Measurements from ENCODE around the gene CARD11.
A peak's percentile ranks its signal among the peaks of the same experiment; 100 is the strongest.

CARD11 gene

GRCh38 chr7:2861509-2861908 lies 182.2 kb downstream of the CARD11 start:
- no peak for DNase-seq (ENCODE audit: insufficient read length)

GRCh38 chr7:2860627-2861133 lies 183.0 kb downstream of the CARD11 start:
- FAIRE-seq (no peak), DNase-seq (ENCODE audit: insufficient read length) (no peak)
- TF ChIP-seq TAF1 (IDR thresholded peaks at IDR 0.05; ENCODE audit: borderline replicate concordance, low read depth, low read length), result no peak
- TF ChIP-seq POLR2A (IDR thresholded peaks at IDR 0.05; ENCODE audit: low read depth, low read length), result no peak
- no peak for TF ChIP-seq POLR2AphosphoS5 (IDR thresholded peaks at IDR 0.05; ENCODE audit: low read depth, low read length)

More at GRCh38 chr7:2861509-2861908, 182.2 kb downstream of the CARD11 start:
- no peak for FAIRE-seq
- TF ChIP-seq TAF1 (IDR thresholded peaks at IDR 0.05; ENCODE audit: borderline replicate concordance, low read depth, low read length), result no peak
- no peak for TF ChIP-seq POLR2A (IDR thresholded peaks at IDR 0.05; ENCODE audit: low read depth, low read length)
- no peak for TF ChIP-seq POLR2AphosphoS5 (IDR thresholded peaks at IDR 0.05; ENCODE audit: low read depth, low read length)

- no peak for DNase-seq (ENCODE audit: insufficient read length)
- FAIRE-seq, result no peak
- TF ChIP-seq POLR2A (IDR thresholded peaks at IDR 0.05; ENCODE audit: low read depth, low read length), result no peak
Observed at GRCh38 chr7:2859952-2860351, 183.7 kb downstream of the CARD11 start.

GRCh38 chr7:2858621-2859020 lies 185.0 kb downstream of the CARD11 start:
- no peak for TF ChIP-seq POLR2AphosphoS5 (IDR thresholded peaks at IDR 0.05; ENCODE audit: low read depth, low read length)
- TF ChIP-seq POLR2A (IDR thresholded peaks at IDR 0.05; ENCODE audit: low read depth, low read length), result no peak
- TF ChIP-seq TAF1 (IDR thresholded peaks at IDR 0.05; ENCODE audit: borderline replicate concordance, low read depth, low read length), result no peak
- DNase-seq (ENCODE audit: insufficient read length), result no peak
- no peak for FAIRE-seq

GRCh38 chr7:2856388-2857169 lies 187.1 kb downstream of the CARD11 start:
- TF ChIP-seq POLR2AphosphoS5 (IDR thresholded peaks at IDR 0.05; ENCODE audit: low read depth, low read length), result no peak
- TF ChIP-seq TAF1 (IDR thresholded peaks at IDR 0.05; ENCODE audit: borderline replicate concordance, low read depth, low read length), result no peak
- TF ChIP-seq POLR2A (IDR thresholded peaks at IDR 0.05; ENCODE audit: low read depth, low read length), result no peak
- DNase-seq (ENCODE audit: insufficient read length), result no peak
- FAIRE-seq, result peak; percentile 85

All from GM12892 (cell line).